HepG2 (cell line): ENCODE results near the gene CYB5A. TPM values are rescaled to one million over a fixed set of nuclear protein-coding genes. Genes with fewer than 3 reads are reported as not detected.

Experiments used
- ATAC-seq: fragments of 200-7000 bp; cut with Tn5 transposase; 3 replicates; pipeline ENCODE4 v1.9.1; 2020; ENCODE audit warnings: mild to moderate bottlenecking, moderate library complexity
- BruUV-seq: library from RNA; stranded (reverse); fragments of 400-500 nt; replicated peaks from 2 replicates; lab custom pipeline; 2021; lab: Mats Ljungman, UMichigan
- CTCF ChIA-PET: fragments of 300-600 bp; formaldehyde crosslinking; extraction: SDS; loops from one replicate; lab custom pipeline; 2021; ENCODE audit warnings: low total read pairs, inconsistent platforms, low intra/inter-chr PET ratio; lab: Yijun Ruan, JAX
- POLR2A ChIA-PET: fragments of 350-600 bp; sonication (Branson Sonifier 250); formaldehyde crosslinking; loops from one replicate; lab custom pipeline; 2020; ENCODE audit warnings: antibody characterized with exemption, inconsistent platforms; lab: Yijun Ruan, JAX
- DNase-seq: peaks from one replicate; pipeline ENCODE4 v3.0.0-alpha.2; 2015; ENCODE audit warnings: low spot score
- FAIRE-seq: peaks from 3 replicates; lab custom pipeline; 2011; peaks lifted over from hg19 to GRCh38; lab: Jason Lieb, UNC
- H2AFZ ChIP-seq: one replicate; pipeline ENCODE4 v1.6.1; 2011; ENCODE audit warnings: low read length, inconsistent platforms
- H3K27ac ChIP-seq: fragments of 300-600 bp; 3 replicates; pipeline ENCODE4 v1.8.0; 2011; ENCODE audit warnings: mixed run types, mild to moderate bottlenecking, mixed read lengths, low read length, inconsistent platforms; ENCODE audit not compliant: insufficient read depth; ENCODE audit errors: extremely low read length
- H3K27me3 ChIP-seq, 2 experiments: fragments of 200-600 bp in 1 of 2; 2 replicates in 1 of 2; 3 replicates in 1 of 2; pipeline versions ENCODE4 v1.6.0 to v1.8.0; 2011; ENCODE audit warnings: low read length in 2 of 2, mild to moderate bottlenecking in 2 of 2, moderate library complexity in 2 of 2, inconsistent platforms in 1 of 2; ENCODE audit not compliant: insufficient read depth in 2 of 2, control insufficient read depth in 1 of 2
- H3K36me3 ChIP-seq, 2 experiments: fragments of 200-600 bp in 1 of 2; replicated peaks in 1 of 2; 2 replicates in 1 of 2; 3 replicates in 1 of 2; pipeline versions ENCODE4 v1.5.1 to v1.8.0; 2011; ENCODE audit warnings: low read length in 2 of 2, inconsistent platforms in 1 of 2; ENCODE audit not compliant: insufficient read depth in 2 of 2, control insufficient read depth in 1 of 2
- H3K4me1 ChIP-seq: 2 replicates; pipeline ENCODE4 v1.5.1; 2012; ENCODE audit warnings: low read length, inconsistent platforms; ENCODE audit not compliant: insufficient read depth
- H3K4me2 ChIP-seq: 2 replicates; pipeline ENCODE4 v1.6.0; 2011; ENCODE audit warnings: low read depth, low read length, inconsistent platforms
- H3K4me3 ChIP-seq, 3 experiments: fragments of 200-600 bp in 1 of 3; sonication (generic), shearing (Covaris generic) in 1 of 3; replicated peaks in 1 of 3; 2 replicates each; pipeline ENCODE4 v1.5.1; 2011 to 2016; ENCODE audit warnings: low read length in 3 of 3, inconsistent platforms in 2 of 3, low read depth in 2 of 3, mild to moderate bottlenecking in 2 of 3, control low read depth in 1 of 3, mixed read lengths in 1 of 3; ENCODE audit not compliant: insufficient read depth in 1 of 3
- H3K79me2 ChIP-seq: one replicate; pipeline ENCODE4 v1.6.1; 2011; ENCODE audit warnings: low read length, inconsistent platforms; ENCODE audit not compliant: insufficient read depth
- H3K9ac ChIP-seq: 2 replicates; pipeline ENCODE4 v1.6.0; 2011; ENCODE audit warnings: mild to moderate bottlenecking, low read depth, low read length, inconsistent platforms; ENCODE audit not compliant: insufficient read depth
- H3K9me3 ChIP-seq: 2 replicates; pipeline ENCODE4 v1.5.1; 2012; ENCODE audit warnings: mild to moderate bottlenecking, low read length
- H4K20me1 ChIP-seq: 2 replicates; pipeline ENCODE4 v1.6.0; 2011; ENCODE audit warnings: inconsistent platforms, mild to moderate bottlenecking, low read length, moderate library complexity; ENCODE audit not compliant: insufficient read depth
- BRD4 ChIP-seq: sonication (generic); formaldehyde crosslinking; IDR thresholded peaks from 2 replicates; pipeline ENCODE4 v1.4.0; 2020; ENCODE audit warnings: missing genetic modification reagents
- DNMT1 ChIP-seq: sonication (generic); formaldehyde crosslinking; IDR thresholded peaks from 2 replicates; pipeline ENCODE4 v1.5.1; 2020; ENCODE audit warnings: mild to moderate bottlenecking, missing genetic modification reagents
- DR1 ChIP-seq: sonication (generic); formaldehyde crosslinking; IDR thresholded peaks from 2 replicates; pipeline ENCODE4 v1.8.0; 2021; ENCODE audit warnings: mild to moderate bottlenecking, missing genetic modification reagents, inconsistent platforms
- ZNF781 ChIP-seq: sonication (generic); formaldehyde crosslinking; IDR thresholded peaks from 2 replicates; pipeline ENCODE4 v1.5.1; 2020; ENCODE audit warnings: borderline replicate concordance, mild to moderate bottlenecking, missing genetic modification reagents; ENCODE audit errors: not compliant biosample characterization
- WGBS: methylation state at CpG from one replicate; pipeline ENCODE4 v1.1.6; 2017; ENCODE audit warnings: low lambda C conversion rate; 5-methylcytosine and 5-hydroxymethylcytosine counted together
- in situ Hi-C: cut with HindIII; loops from 2 replicates; pipeline ENCODE4 v1.10.0; 2017; ENCODE audit warnings: low pct_unique_long_range_greater_than_20kb; ENCODE audit not compliant: extremely low pct_ligation_motif_present
- intact Hi-C: fragments of 100-400 bp; cut with micrococcal nuclease; formaldehyde crosslinking; loops from one replicate; pipeline ENCODE4 v1.10.0; 2022; ENCODE audit not compliant: unreplicated experiment
- polyA plus RNA-seq, 8 experiments: library from polyadenylated mRNA; depleted of rRNA in 3 of 8; stranded (reverse) in 7 of 8; unstranded in 1 of 8; fragments of >200 nt; fragmentation: Illumina TruSeq in 4 of 8; extraction: Trizol in 4 of 8; gene quantifications; 2 replicates each; pipeline versions ENCODE4 v1.2.1 to v1.2.3, GENCODE V29; 2011 to 2016; ENCODE audit warnings: low read depth in 4 of 8, missing spikeins in 1 of 8, mixed read lengths in 1 of 8; ENCODE audit not compliant: insufficient read depth in 1 of 8
- total RNA-seq, 5 experiments: library from RNA; depleted of rRNA; stranded (reverse); fragments of >200 nt; fragmentation: Illumina TruSeq; extraction: Trizol; gene quantifications; 2 replicates each; pipeline ENCODE4 v1.2.3, GENCODE V29; 2016; ENCODE audit warnings: low read depth in 1 of 5
- TF ChIP-seq, protein P1 (sequence below): sonication (generic); formaldehyde crosslinking; IDR thresholded peaks from 2 replicates; pipeline ENCODE4 v1.5.1; 2020; ENCODE audit warnings: mild to moderate bottlenecking, missing genetic modification reagents, borderline replicate concordance
- TF ChIP-seq, protein P2 (sequence below): sonication (generic); formaldehyde crosslinking; IDR thresholded peaks from 2 replicates; pipeline ENCODE4 v1.4.0; 2020; ENCODE audit warnings: missing genetic modification reagents
- TF ChIP-seq, protein P3 (sequence below): IDR thresholded peaks from 2 replicates; pipeline ENCODE4 v1.6.1; 2018; ENCODE audit warnings: missing genetic modification reagents, mild to moderate bottlenecking, missing compliant biosample characterization

CYB5A gene
- total and polyA plus RNA-seq, 2 of the 13 experiments (the other 11 are each of a cell fraction or from before 2014, with no cell fraction given), result 215 to 356 TPM

GRCh38 chr18:74291472-74291770 lies 342 bp downstream of the CYB5A start (continued):
- TF ChIP-seq, protein P1, sequence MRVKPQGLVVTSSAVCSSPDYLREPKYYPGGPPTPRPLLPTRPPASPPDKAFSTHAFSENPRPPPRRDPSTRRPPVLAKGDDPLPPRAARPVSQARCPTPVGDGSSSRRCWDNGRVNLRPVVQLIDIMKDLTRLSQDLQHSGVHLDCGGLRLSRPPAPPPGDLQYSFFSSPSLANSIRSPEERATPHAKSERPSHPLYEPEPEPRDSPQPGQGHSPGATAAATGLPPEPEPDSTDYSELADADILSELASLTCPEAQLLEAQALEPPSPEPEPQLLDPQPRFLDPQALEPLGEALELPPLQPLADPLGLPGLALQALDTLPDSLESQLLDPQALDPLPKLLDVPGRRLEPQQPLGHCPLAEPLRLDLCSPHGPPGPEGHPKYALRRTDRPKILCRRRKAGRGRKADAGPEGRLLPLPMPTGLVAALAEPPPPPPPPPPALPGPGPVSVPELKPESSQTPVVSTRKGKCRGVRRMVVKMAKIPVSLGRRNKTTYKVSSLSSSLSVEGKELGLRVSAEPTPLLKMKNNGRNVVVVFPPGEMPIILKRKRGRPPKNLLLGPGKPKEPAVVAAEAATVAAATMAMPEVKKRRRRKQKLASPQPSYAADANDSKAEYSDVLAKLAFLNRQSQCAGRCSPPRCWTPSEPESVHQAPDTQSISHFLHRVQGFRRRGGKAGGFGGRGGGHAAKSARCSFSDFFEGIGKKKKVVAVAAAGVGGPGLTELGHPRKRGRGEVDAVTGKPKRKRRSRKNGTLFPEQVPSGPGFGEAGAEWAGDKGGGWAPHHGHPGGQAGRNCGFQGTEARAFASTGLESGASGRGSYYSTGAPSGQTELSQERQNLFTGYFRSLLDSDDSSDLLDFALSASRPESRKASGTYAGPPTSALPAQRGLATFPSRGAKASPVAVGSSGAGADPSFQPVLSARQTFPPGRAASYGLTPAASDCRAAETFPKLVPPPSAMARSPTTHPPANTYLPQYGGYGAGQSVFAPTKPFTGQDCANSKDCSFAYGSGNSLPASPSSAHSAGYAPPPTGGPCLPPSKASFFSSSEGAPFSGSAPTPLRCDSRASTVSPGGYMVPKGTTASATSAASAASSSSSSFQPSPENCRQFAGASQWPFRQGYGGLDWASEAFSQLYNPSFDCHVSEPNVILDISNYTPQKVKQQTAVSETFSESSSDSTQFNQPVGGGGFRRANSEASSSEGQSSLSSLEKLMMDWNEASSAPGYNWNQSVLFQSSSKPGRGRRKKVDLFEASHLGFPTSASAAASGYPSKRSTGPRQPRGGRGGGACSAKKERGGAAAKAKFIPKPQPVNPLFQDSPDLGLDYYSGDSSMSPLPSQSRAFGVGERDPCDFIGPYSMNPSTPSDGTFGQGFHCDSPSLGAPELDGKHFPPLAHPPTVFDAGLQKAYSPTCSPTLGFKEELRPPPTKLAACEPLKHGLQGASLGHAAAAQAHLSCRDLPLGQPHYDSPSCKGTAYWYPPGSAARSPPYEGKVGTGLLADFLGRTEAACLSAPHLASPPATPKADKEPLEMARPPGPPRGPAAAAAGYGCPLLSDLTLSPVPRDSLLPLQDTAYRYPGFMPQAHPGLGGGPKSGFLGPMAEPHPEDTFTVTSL (CRISPR knock-in tag), result 0 out of 2 replicates have a peak, but pooled peaks have one; percentile 13

DNA sequence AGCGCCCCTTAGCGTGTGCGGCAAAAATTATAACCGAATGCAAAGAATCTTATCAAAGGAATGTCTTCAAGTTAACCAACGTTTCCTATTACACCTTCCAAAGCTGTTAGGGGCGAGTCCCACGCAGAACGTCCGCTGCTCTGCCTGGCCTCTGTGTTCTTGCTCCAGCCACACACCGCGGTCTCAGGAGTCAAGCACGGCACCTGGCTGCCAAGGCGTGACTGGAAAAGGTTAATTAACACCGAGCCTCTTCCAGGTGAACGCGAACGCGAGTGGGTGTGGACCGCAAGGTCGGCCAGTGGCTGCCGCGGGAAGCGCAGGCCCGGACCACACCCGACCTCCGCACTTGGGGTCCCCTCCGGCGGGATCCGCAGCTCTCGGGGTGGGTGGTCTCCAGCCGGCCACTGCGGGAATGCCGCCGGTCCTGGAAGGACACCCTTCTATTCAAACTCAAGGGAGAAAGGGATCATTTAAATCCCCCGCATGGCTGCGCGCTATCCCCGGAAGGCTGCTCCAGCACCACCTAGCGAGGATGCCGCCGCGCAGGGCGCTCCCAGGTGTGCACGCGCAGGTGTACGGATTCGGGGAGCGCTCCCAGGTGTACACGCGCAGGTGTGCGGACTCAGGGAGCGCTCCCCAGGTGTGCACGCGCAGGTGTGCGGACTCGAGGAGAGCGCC lies 830 bp downstream of the CYB5A start:
- POLR2A ChIA-PET, result interaction anchor here (0.9 to 1.3 kb wide), 3 partner anchors 49 to 205 kb away, joined by 3 to 4 read pairs (median 3); partner anchors contain the start of gene CNDP2
- H3K36me3 ChIP-seq, result no peaks in the 10 kb centered on the region
- DNase-seq (peak; percentile 34), FAIRE-seq (no peak), ATAC-seq (peak; percentile 57)
- intact Hi-C loops (no loop called here), in situ Hi-C loops (loop anchor here (5.0 to 25.0 kb wide), 2 partner anchors 94 to 921 kb away; partner anchors contain the start of genes PTGR3 and TSHZ1)
- CTCF ChIA-PET, result interaction anchor here (2.8 kb wide), 1 partner anchor 94 kb away, joined by 14 read pairs; no protein-coding TSS in a partner anchor
- under 1% methylated on average over 19 of the region's 57 CpGs for WGBS
- H3K27ac ChIP-seq, result peak overlapping the region; percentile 94
- BruUV-seq, result no TSS peak
- no peaks in the 10 kb centered on the region for H3K9me3 ChIP-seq
- H3K27me3 ChIP-seq, result no peaks in the 10 kb centered on the region; a peak in 1 of 5 replicates
- no peaks in the 10 kb centered on the region for H4K20me1 ChIP-seq
- H3K4me2 ChIP-seq, result peak overlapping the region; percentile 81
- peaks cover 60% of the 10 kb centered on the region for H3K4me1 ChIP-seq
- peak overlapping the region; percentile 87 for H3K9ac ChIP-seq
- H3K4me3 ChIP-seq, result peak overlapping the region; percentile 82 to 94 (median 91)
- H3K79me2 ChIP-seq, result peaks cover 57% of the 10 kb centered on the region
- no peak overlapping the region for H2AFZ ChIP-seq
- TF ChIP-seq BRD4 (CRISPR knock-in tag) (no peak), DNMT1 (CRISPR knock-in tag) (no peak), ZNF781 (no peak), DR1 (no peak)
- TF ChIP-seq, protein P2, sequence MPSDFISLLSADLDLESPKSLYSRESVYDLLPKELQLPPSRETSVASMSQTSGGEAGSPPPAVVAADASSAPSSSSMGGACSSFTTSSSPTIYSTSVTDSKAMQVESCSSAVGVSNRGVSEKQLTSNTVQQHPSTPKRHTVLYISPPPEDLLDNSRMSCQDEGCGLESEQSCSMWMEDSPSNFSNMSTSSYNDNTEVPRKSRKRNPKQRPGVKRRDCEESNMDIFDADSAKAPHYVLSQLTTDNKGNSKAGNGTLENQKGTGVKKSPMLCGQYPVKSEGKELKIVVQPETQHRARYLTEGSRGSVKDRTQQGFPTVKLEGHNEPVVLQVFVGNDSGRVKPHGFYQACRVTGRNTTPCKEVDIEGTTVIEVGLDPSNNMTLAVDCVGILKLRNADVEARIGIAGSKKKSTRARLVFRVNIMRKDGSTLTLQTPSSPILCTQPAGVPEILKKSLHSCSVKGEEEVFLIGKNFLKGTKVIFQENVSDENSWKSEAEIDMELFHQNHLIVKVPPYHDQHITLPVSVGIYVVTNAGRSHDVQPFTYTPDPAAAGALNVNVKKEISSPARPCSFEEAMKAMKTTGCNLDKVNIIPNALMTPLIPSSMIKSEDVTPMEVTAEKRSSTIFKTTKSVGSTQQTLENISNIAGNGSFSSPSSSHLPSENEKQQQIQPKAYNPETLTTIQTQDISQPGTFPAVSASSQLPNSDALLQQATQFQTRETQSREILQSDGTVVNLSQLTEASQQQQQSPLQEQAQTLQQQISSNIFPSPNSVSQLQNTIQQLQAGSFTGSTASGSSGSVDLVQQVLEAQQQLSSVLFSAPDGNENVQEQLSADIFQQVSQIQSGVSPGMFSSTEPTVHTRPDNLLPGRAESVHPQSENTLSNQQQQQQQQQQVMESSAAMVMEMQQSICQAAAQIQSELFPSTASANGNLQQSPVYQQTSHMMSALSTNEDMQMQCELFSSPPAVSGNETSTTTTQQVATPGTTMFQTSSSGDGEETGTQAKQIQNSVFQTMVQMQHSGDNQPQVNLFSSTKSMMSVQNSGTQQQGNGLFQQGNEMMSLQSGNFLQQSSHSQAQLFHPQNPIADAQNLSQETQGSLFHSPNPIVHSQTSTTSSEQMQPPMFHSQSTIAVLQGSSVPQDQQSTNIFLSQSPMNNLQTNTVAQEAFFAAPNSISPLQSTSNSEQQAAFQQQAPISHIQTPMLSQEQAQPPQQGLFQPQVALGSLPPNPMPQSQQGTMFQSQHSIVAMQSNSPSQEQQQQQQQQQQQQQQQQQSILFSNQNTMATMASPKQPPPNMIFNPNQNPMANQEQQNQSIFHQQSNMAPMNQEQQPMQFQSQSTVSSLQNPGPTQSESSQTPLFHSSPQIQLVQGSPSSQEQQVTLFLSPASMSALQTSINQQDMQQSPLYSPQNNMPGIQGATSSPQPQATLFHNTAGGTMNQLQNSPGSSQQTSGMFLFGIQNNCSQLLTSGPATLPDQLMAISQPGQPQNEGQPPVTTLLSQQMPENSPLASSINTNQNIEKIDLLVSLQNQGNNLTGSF (CRISPR knock-in tag), result no peak
- TF ChIP-seq, protein P3, sequence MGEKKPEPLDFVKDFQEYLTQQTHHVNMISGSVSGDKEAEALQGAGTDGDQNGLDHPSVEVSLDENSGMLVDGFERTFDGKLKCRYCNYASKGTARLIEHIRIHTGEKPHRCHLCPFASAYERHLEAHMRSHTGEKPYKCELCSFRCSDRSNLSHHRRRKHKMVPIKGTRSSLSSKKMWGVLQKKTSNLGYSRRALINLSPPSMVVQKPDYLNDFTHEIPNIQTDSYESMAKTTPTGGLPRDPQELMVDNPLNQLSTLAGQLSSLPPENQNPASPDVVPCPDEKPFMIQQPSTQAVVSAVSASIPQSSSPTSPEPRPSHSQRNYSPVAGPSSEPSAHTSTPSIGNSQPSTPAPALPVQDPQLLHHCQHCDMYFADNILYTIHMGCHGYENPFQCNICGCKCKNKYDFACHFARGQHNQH (CRISPR knock-in tag), result no peak
